Sigmoid colon (tissue), 4 donors: ENCODE results near the gene ACAN.

Source experiments
- EP300 ChIP-seq, 4 donors: sonication (generic); formaldehyde crosslinking; IDR thresholded peaks; one replicate each; pipeline ENCODE4 v1.6.1; 2017; ENCODE audit warnings: antibody characterized with exemption in 4 of 4
- POLR2A ChIP-seq, 2 donors: fragments of 450-650 bp; IDR thresholded peaks; one replicate each; pipeline ENCODE4 v1.6.1; 2016; ENCODE audit warnings: antibody characterized with exemption in 2 of 2, mild to moderate bottlenecking in 2 of 2, moderate library complexity in 2 of 2
- POLR2AphosphoS5 ChIP-seq, 4 donors: sonication (generic); formaldehyde crosslinking; IDR thresholded peaks; one replicate each; pipeline ENCODE4 v1.6.1; 2017; ENCODE audit warnings: antibody characterized with exemption in 4 of 4
- TF ChIP-seq, protein P1 (sequence below), 4 experiments: fragments of 450-650 bp in 3 of 4; fragments of 200-600 bp in 1 of 4; IDR thresholded peaks; one replicate each; pipeline ENCODE4 v1.5.1; 2016 to 2019; ENCODE audit warnings: antibody characterized with exemption in 4 of 4, mild to moderate bottlenecking in 3 of 4, moderate library complexity in 2 of 4

GRCh38 chr15:88908697-88909621, 105.7 kb downstream of the ACAN start:
- TF ChIP-seq, protein P1, sequence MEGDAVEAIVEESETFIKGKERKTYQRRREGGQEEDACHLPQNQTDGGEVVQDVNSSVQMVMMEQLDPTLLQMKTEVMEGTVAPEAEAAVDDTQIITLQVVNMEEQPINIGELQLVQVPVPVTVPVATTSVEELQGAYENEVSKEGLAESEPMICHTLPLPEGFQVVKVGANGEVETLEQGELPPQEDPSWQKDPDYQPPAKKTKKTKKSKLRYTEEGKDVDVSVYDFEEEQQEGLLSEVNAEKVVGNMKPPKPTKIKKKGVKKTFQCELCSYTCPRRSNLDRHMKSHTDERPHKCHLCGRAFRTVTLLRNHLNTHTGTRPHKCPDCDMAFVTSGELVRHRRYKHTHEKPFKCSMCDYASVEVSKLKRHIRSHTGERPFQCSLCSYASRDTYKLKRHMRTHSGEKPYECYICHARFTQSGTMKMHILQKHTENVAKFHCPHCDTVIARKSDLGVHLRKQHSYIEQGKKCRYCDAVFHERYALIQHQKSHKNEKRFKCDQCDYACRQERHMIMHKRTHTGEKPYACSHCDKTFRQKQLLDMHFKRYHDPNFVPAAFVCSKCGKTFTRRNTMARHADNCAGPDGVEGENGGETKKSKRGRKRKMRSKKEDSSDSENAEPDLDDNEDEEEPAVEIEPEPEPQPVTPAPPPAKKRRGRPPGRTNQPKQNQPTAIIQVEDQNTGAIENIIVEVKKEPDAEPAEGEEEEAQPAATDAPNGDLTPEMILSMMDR (IDR thresholded peaks at IDR 0.05), result no peak
- TF ChIP-seq POLR2AphosphoS5 (IDR thresholded peaks at IDR 0.05) (no peak), POLR2A (IDR thresholded peaks at IDR 0.05) (no peak), EP300 (IDR thresholded peaks at IDR 0.05) (no peak)
